Smooth muscle cell of bladder (primary cell): ENCODE measurements around the gene PLEKHG3. TPM values are rescaled to one million over a fixed set of nuclear protein-coding genes. Genes with fewer than 3 reads are reported as not detected.

Source experiments
- total RNA-seq: library from RNA; depleted of rRNA; stranded (reverse); fragments of >200 nt; gene quantifications from 2 replicates; pipeline ENCODE4 v1.2.3, GENCODE V29; 2014

Gene PLEKHG3
- 5.0 and 5.1 TPM in 2 replicates for total RNA-seq

DNA sequence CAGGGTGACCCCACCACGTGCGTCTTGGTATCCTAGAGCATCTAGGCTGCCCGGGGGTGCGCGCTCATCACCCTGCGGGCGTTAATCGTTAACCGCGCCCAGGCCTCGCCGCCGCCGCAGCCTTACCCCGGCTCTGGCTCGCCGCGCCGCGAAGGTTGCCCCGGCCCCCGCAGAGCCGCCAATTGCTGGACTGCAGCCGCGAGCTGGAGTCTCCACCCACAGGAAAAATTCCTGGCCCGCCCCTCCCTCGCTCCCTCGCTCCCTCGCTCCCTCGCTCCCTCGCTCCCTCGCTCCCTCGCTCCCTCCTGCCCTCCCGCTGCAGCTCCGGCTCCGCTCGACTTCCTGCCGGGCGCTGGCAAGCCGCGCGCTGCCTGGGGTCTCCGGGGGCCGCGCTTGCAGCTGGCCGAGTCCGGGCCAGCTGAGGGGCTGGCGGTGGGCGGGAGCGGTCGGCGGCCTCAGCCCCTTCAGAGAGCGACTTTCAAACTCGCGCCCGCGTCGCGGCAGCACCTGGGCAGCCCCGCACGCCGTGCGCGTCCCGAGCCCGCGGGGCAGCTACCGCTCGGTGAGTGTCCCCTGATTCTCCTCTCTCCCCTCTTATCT, at the start of gene PLEKHG3:
TSS of gene PLEKHG3 (plus strand) at position 282 of the 600 bp plus-strand sequence. CDS start 23,208 bp downstream, outside the sequence.

Other genes with a start within 250 kb of the PLEKHG3 start
- gene AKAP5, start 238.9 kb upstream of the PLEKHG3 start, total RNA-seq = 0.74 and 1.1 TPM in 2 replicates
- gene ZBTB25, start 200.6 kb upstream of the PLEKHG3 start, total RNA-seq = 4.6 and 8.0 TPM in 2 replicates
- gene ZBTB1, start 199.7 kb upstream of the PLEKHG3 start, total RNA-seq = 35.4 and 51.4 TPM in 2 replicates
- 19.9 and 24.7 TPM in 2 replicates for gene HSPA2, start 163.7 kb upstream of the PLEKHG3 start, total RNA-seq
- 0.85 and 1.1 TPM in 2 replicates for gene PPP1R36, start 154.5 kb upstream of the PLEKHG3 start, total RNA-seq
- 0.14 TPM in 1 of 2 replicates, not detected in the other for gene SPTB, start 175.5 kb downstream of the PLEKHG3 start, total RNA-seq
- 41.1 and 47.1 TPM in 2 replicates for gene CHURC1, start 210.0 kb downstream of the PLEKHG3 start, total RNA-seq
- gene GPX2, start 238.3 kb downstream of the PLEKHG3 start, total RNA-seq = not detected in 2 replicates